Neuron (in vitro differentiated cells): ENCODE results near the gene LDLRAD2.

Source experiments
- H2AFZ ChIP-seq: one replicate; pipeline ENCODE4 v1.6.1; 2013; ENCODE audit warnings: low read depth, mild to moderate bottlenecking, inconsistent platforms, low read length, moderate library complexity
- H3K27me3 ChIP-seq: one replicate; pipeline ENCODE4 v1.6.1; 2013; ENCODE audit warnings: low read length; ENCODE audit not compliant: insufficient read depth
- H3K36me3 ChIP-seq: one replicate; pipeline ENCODE4 v1.6.1; 2013; ENCODE audit warnings: low read length; ENCODE audit not compliant: insufficient read depth
- H3K4me1 ChIP-seq: one replicate; pipeline ENCODE4 v1.6.1; 2013; ENCODE audit warnings: low read length; ENCODE audit not compliant: insufficient read depth
- H3K4me3 ChIP-seq: 2 replicates; pipeline ENCODE4 v1.5.1; 2013; ENCODE audit warnings: mild to moderate bottlenecking, low read length, moderate library complexity
- H3K9me3 ChIP-seq: one replicate; pipeline ENCODE4 v1.6.1; 2013; ENCODE audit warnings: low read length

The LDLRAD2 gene

GRCh38 chr1:21845646-21846641 is 33.9 kb downstream of the LDLRAD2 start:
- Histone ChIP-seq H3K4me1 (no peaks in the 10 kb centered on the region), H2AFZ (no peak overlapping the region), H3K4me3 (no peak overlapping the region), H3K36me3 (peaks cover 22% of the 10 kb centered on the region), H3K27me3 (no peaks in the 10 kb centered on the region), H3K9me3 (no peaks in the 10 kb centered on the region)

GRCh38 chr1:21847223-21848205 is 35.4 kb downstream of the LDLRAD2 start:
- H3K4me1 ChIP-seq, result no peaks in the 10 kb centered on the region
- no peaks in the 10 kb centered on the region for H3K27me3 ChIP-seq

GRCh38 chr1:21848524-21849174 is 36.6 kb downstream of the LDLRAD2 start:
- Histone ChIP-seq H3K9me3 (no peaks in the 10 kb centered on the region), H3K27me3 (no peaks in the 10 kb centered on the region), H2AFZ (no peak overlapping the region), H3K36me3 (peaks cover 20% of the 10 kb centered on the region), H3K4me1 (no peaks in the 10 kb centered on the region), H3K4me3 (no peak overlapping the region)

More at GRCh38 chr1:21847223-21848205, 35.4 kb downstream of the LDLRAD2 start:
- H3K9me3 ChIP-seq, result no peaks in the 10 kb centered on the region
- no peak overlapping the region for H3K4me3 ChIP-seq
- H2AFZ ChIP-seq, result no peak overlapping the region
- H3K36me3 ChIP-seq, result peaks cover 20% of the 10 kb centered on the region

- H3K4me3 ChIP-seq, result no peak overlapping the region
- no peaks in the 10 kb centered on the region for H3K4me1 ChIP-seq
- no peaks in the 10 kb centered on the region for H3K27me3 ChIP-seq
- peaks cover 20% of the 10 kb centered on the region for H3K36me3 ChIP-seq
- no peak overlapping the region for H2AFZ ChIP-seq
- H3K9me3 ChIP-seq, result no peaks in the 10 kb centered on the region
Observed at GRCh38 chr1:21849909-21850576, 38.0 kb downstream of the LDLRAD2 start.

GRCh38 chr1:21851430-21852250 is 39.6 kb downstream of the LDLRAD2 start:
- Histone ChIP-seq H3K36me3 (peaks cover 20% of the 10 kb centered on the region), H3K27me3 (no peaks in the 10 kb centered on the region), H2AFZ (no peak overlapping the region), H3K4me1 (no peaks in the 10 kb centered on the region), H3K4me3 (no peak overlapping the region), H3K9me3 (no peaks in the 10 kb centered on the region)

GRCh38 chr1:21852282-21853130 is 40.4 kb downstream of the LDLRAD2 start:
- H3K4me1 ChIP-seq, result no peaks in the 10 kb centered on the region
- H3K9me3 ChIP-seq, result no peaks in the 10 kb centered on the region
- H3K27me3 ChIP-seq, result no peaks in the 10 kb centered on the region
- no peak overlapping the region for H2AFZ ChIP-seq
- no peak overlapping the region for H3K4me3 ChIP-seq
- H3K36me3 ChIP-seq, result peaks cover 26% of the 10 kb centered on the region

GRCh38 chr1:21853131-21853427 is 41.0 kb downstream of the LDLRAD2 start:
- H3K9me3 ChIP-seq, result no peaks in the 10 kb centered on the region
- H3K4me1 ChIP-seq, result no peaks in the 10 kb centered on the region
- H3K4me3 ChIP-seq, result no peak overlapping the region
- no peaks in the 10 kb centered on the region for H3K27me3 ChIP-seq
- no peak overlapping the region for H2AFZ ChIP-seq
- peaks cover 22% of the 10 kb centered on the region for H3K36me3 ChIP-seq

- Histone ChIP-seq H3K4me3 (no peak overlapping the region), H3K9me3 (no peaks in the 10 kb centered on the region), H3K36me3 (peaks cover 18% of the 10 kb centered on the region), H2AFZ (no peak overlapping the region), H3K4me1 (no peaks in the 10 kb centered on the region), H3K27me3 (no peaks in the 10 kb centered on the region)
Observed at GRCh38 chr1:21854090-21854750, 42.2 kb downstream of the LDLRAD2 start.

GRCh38 chr1:21854751-21855131 is 42.7 kb downstream of the LDLRAD2 start:
- Histone ChIP-seq H3K4me1 (no peaks in the 10 kb centered on the region), H3K27me3 (no peaks in the 10 kb centered on the region), H2AFZ (no peak overlapping the region), H3K36me3 (peaks cover 21% of the 10 kb centered on the region), H3K4me3 (no peak overlapping the region), H3K9me3 (no peaks in the 10 kb centered on the region)

GRCh38 chr1:21855257-21856096 is 43.4 kb downstream of the LDLRAD2 start:
- Histone ChIP-seq H3K27me3 (no peaks in the 10 kb centered on the region), H3K9me3 (no peaks in the 10 kb centered on the region), H2AFZ (no peak overlapping the region), H3K36me3 (peaks cover 22% of the 10 kb centered on the region), H3K4me3 (no peak overlapping the region), H3K4me1 (no peaks in the 10 kb centered on the region)
